ENCODE measurements around the gene ARID1B.

ARID1B gene

GRCh38 chr6:157089851-157090250 lies 312.7 kb downstream of the ARID1B start:
- in situ Hi-C loops (cut with MboI; ENCODE audit: low sequenced_read_pairs), result no loop called here

- in situ Hi-C loops (cut with MboI; ENCODE audit: low sequenced_read_pairs), result no loop called here
Observed at GRCh38 chr6:157090736-157091135, 313.6 kb downstream of the ARID1B start.

DNA sequence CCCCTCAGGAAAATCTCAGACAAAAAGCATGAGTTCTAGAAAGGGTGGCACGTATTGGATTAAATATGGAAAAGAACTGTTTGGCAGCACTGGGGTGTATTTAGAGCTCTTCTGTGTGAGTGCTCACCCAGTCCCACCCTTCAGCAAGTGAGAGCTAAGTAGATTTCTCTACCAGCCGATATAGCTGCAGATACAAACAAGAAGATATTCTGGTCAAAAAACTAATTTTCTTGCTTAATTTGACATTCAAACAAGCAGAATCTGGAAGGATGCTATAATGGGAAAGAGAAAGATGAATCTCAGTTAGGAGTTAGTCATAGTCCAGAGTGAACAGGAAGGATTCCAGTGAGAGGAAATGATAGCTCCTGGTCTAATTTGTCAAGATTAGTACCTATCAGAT lies 314.1 kb downstream of the ARID1B start:
- in situ Hi-C loops (cut with MboI; ENCODE audit: low sequenced_read_pairs), result no loop called here

GRCh38 chr6:157091856-157092460 lies 314.8 kb downstream of the ARID1B start:
- in situ Hi-C loops (cut with MboI; ENCODE audit: low sequenced_read_pairs), result no loop called here

DNA sequence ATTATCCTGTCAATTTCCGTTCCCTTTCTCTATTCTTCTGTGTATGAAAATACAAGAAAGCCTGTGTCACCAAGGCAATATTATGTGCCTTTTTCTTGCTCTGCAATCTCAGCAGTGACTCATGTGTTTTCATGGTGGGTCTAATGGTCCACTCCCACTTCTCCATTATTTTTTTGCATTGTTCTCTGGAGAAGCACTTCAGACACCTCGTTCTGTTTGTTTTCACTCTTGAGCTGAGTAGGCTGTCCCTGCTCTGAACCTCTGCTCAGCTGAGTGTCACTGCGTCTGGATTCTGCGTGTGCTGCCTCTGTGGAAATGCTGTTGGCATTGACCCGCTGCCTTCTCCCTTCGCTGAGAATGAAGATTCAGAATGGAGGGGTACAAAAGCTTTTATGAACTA lies 315.6 kb downstream of the ARID1B start:
- in situ Hi-C loops (cut with MboI; ENCODE audit: low sequenced_read_pairs), result no loop called here

- in situ Hi-C loops (cut with MboI; ENCODE audit: low sequenced_read_pairs), result no loop called here
Observed at GRCh38 chr6:157093536-157093935, 316.4 kb downstream of the ARID1B start.

DNA sequence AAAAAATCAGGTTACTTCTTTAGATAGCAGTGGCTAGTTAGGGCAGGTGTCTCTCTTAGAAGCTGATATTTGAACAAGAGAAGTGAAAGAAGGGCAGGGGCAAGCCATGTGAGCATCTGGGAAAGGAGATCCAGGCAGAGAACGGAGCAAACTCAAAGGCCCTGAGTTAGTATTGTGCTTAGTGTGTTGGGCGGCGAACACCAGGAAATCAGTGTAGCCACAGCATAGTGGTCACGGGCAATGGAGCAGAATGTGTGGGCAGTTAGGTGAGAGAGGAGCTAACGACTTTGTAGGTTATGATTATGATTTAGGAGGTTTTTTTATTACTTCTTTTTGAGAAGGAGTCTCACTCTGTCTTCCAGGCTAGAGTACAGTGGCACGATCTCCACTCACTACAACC lies 316.9 kb downstream of the ARID1B start:
- in situ Hi-C loops (cut with MboI; ENCODE audit: low sequenced_read_pairs), result no loop called here

GRCh38 chr6:157095084-157095483 lies 317.9 kb downstream of the ARID1B start:
- in situ Hi-C loops (cut with MboI; ENCODE audit: low sequenced_read_pairs), result no loop called here

- in situ Hi-C loops (cut with MboI; ENCODE audit: low sequenced_read_pairs), result no loop called here
Observed at GRCh38 chr6:157095569-157095968, 318.4 kb downstream of the ARID1B start.

DNA sequence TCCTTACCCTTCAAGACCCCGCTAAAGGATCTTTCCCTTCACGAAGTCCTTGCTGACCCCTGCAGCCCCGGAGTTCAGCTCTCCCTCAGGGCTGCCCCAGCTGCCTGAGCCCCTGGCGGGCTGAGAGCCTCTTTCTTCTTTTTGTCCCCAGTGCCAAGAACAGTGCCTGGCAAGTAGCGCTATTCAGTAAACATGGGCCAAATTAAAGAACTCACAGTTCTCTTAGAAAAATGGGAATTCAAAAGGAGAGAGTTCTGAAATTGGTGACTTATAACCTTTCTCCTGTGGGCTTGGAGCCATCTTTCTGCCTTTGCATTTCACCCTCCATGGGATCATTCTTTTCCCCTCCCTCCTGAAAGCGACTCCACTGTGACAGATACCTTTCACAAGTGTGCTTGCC lies 318.9 kb downstream of the ARID1B start:
- in situ Hi-C loops (cut with MboI; ENCODE audit: low sequenced_read_pairs), result no loop called here

DNA sequence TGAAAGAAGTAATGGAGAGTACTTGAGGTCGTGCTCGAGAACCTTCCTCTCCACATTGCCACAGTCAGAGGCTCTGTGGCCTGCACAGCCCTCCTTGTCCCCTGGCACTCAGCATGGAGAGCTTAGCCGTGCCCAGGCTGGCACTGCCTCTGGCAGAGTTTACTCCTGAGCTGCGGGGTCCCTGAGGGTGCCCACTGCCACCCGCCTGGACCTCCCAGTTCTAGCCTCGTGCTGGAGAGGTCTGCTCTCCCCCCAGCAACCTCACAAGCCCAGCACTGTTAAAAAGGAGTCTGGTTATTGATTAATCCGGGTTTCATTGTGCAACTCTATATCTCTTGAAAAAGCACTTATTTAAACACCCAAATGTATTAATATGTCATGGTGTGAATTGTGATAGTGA lies 319.3 kb downstream of the ARID1B start:
- in situ Hi-C loops (cut with MboI; ENCODE audit: low sequenced_read_pairs), result no loop called here

DNA sequence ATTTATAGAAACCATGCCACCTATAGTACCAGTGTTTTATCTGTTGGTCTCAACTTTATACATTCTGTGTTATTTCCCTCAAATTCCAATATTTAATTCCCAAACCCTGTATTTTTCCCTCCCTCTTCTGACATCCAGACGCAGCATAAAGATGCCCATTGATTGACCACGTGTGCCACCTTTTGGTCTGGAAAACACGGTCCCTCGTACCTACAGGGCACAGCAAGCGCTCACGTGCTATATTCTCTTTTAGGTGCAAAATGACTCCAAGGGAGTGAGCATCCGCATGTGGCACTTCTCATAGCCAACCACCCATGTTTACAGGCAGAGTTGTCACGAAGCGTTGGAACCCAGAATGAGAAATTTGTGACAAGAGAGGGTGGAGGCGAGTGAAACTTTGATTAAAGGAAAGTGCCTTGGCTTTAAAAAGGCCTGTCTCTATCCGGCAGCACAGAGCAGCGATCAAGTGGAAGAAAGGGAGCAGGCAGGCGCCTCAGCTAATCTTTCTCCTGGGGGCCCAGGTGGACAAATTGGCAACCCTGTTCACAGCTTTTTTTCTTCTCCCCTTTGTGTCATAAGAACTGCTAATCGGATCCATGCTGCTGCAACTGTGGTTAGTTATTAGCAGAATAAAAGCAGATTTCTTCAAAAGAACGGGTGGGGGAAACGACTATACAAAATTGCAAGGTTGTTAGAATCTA lies 320.2 kb downstream of the ARID1B start:
- in situ Hi-C loops (cut with MboI; ENCODE audit: low sequenced_read_pairs), result no loop called here

DNA sequence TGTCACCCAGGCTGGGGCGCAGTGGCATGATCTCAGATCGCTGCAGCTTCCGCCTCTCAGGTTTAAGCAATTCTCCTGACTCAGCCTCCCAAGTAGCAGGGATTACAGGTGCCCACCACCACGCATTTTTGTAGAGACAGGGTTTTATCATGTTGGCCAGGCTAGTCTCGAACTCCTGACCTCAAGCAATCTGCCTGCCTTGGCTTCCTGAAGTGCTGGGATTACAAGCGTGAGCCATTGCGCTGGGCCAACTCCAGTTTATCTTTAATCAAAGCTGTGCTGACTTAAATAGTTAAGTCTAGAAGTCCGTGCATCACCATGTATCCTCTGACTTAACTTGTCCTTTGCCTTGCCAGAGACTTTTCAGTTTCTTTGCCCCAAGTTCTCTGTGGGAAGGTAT lies 321.8 kb downstream of the ARID1B start:
- in situ Hi-C loops (cut with MboI; ENCODE audit: low sequenced_read_pairs), result no loop called here

DNA sequence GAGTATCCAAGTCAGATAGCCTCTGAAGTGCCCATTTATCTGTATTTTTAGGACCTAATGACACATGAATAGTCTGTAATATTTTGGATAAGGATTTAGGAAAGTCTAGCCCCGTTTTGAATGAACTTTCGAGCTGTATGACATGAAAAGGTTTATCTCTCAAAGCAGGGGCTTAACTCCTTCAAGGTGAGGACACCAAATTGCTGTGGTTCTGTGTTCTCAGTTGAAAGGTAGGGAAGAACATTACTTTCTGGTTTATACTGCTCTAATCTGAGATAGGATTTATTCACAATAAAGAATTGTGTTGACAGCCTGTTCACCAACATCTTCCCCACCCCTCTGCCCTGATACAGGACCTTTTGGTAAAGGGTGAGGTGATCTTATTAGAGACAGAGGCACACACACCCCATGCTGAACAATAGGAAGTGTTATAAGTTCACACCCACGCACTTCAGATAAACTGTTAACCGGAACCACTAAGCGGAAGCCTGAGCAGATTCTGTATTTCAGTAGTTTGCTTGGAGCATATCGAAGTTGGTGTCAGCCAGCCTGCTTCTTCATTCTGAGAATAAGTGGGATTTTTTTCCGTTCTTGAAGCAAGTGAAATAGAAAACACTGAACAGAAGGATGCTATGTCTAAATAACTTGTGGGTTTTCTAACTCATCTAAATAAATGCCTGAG lies 322.9 kb downstream of the ARID1B start:
- in situ Hi-C loops (cut with MboI; ENCODE audit: low sequenced_read_pairs), result no loop called here

GRCh38 chr6:157101166-157101565 lies 324.0 kb downstream of the ARID1B start:
- in situ Hi-C loops (cut with MboI; ENCODE audit: low sequenced_read_pairs), result no loop called here

DNA sequence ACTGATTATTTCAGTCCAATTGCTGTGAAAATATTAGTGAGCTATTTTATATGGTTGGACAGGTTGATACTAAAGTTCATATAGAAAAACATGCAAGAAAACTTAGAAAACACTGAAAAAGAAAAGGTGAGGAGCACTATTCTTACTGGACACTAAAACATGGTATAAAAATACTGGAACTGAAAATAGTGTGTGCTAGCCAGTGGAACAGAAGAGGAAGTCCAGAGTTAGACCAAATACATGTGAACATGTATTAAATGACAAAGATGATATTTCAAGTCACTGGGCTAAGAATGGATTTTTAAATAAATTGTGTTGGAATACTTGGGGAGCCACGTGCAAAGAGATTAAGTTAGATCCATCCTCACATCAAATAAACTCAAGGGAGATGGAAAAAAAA lies 327.6 kb downstream of the ARID1B start:
- in situ Hi-C loops (cut with MboI; ENCODE audit: low sequenced_read_pairs), result no loop called here

DNA sequence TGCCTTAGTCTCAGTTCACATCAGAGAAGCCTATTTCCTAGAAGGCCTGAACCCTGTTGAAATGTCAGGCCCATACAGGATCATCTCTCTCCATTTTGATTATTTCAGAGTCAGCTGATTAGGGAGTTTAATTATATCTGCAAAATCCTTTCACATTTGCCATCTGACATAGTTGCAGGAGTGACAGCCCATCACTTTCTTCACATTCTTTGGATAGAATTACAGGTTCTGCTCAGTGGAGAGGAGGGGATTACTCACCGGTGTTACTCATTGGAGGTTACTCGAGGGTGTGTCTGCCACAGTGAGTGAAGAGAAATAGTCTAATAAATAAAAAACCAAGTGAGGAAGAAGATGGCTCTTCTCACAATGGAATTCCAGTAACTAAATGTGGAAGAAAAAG lies 329.3 kb downstream of the ARID1B start:
- in situ Hi-C loops (cut with MboI; ENCODE audit: low sequenced_read_pairs), result no loop called here

GRCh38 chr6:157107571-157107914 lies 330.4 kb downstream of the ARID1B start:
- in situ Hi-C loops (cut with MboI; ENCODE audit: low sequenced_read_pairs), result no loop called here

- in situ Hi-C loops (cut with MboI; ENCODE audit: low sequenced_read_pairs), result no loop called here
Observed at GRCh38 chr6:157107915-157108651, 330.9 kb downstream of the ARID1B start.

DNA sequence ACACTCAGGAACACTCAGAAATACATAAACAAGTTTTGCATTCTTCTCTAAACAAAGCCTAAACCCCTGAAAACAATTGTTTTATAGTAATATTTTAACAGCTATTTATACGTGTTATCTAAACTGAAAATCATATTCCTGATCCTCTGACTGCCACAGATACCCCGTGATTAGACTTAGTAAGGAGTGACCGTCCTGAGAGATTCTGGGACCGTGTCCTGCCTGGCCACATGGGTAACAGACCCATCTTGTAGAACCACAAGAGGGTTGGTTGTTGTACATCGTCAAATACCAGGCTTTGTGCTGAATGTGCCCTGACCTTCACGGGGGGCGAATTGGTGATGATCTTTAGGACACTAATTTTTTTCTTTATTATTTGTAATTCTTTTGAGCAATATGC lies 331.7 kb downstream of the ARID1B start:
- in situ Hi-C loops (cut with MboI; ENCODE audit: low sequenced_read_pairs), result no loop called here

- in situ Hi-C loops (cut with MboI; ENCODE audit: low sequenced_read_pairs), result no loop called here
Observed at GRCh38 chr6:157110607-157111006, 333.4 kb downstream of the ARID1B start.

- in situ Hi-C loops (cut with MboI; ENCODE audit: low sequenced_read_pairs), result no loop called here
Observed at GRCh38 chr6:157113389-157113788, 336.2 kb downstream of the ARID1B start.
